ENCODE measurements around the gene CYP17A1. TPM values are rescaled to one million over a fixed set of nuclear protein-coding genes. Genes with fewer than 3 reads are reported as not detected.

Gene CYP17A1
- polyA plus RNA-seq, 1 of the 3 experiments (the other 2 are of a cell fraction): not detected

GRCh38 chr10:102812231-102812876, 24.9 kb downstream of the CYP17A1 start (continued):
- TF ChIP-seq CTCF (IDR thresholded peaks at IDR 0.05): no peak

- 94% methylated on average over 3 of the region's 3 CpGs for whole genome bisulfite sequencing (ENCODE audit: low lambda C conversion rate)
- H3K9me2 ChIP-seq: no peaks in the 10 kb centered on the region
- no peaks in the 10 kb centered on the region for H4K20me1 ChIP-seq (ENCODE audit: insufficient read depth)
- no peak overlapping the region for H3K4me2 ChIP-seq
- no peak overlapping the region for H3K4me3 ChIP-seq (ENCODE audit: low read depth in 2 of 2, low read length in 1 of 2)
- peaks cover 16 to 39% of the 10 kb centered on the region in 2 experiments for H3K36me3 ChIP-seq (replicated peaks in 1 of 2; ENCODE audit: control insufficient read depth in 1 of 2, insufficient read depth in 2 of 2, low read length in 1 of 2)
- TF ChIP-seq IRF3 (IDR thresholded peaks at IDR 0.05; ENCODE audit: low read depth, low read length) (no peak), FOXM1 (IDR thresholded peaks at IDR 0.05; ENCODE audit: low read depth) (no peak), SIN3A (IDR thresholded peaks at IDR 0.05; ENCODE audit: borderline replicate concordance, low read depth, low read length) (no peak), TAF1 (IDR thresholded peaks at IDR 0.05; ENCODE audit: borderline replicate concordance, low read depth, low read length) (no peak), JUND (IDR thresholded peaks at IDR 0.05) (no peak), MAX (IDR thresholded peaks at IDR 0.05; ENCODE audit: low read depth) (no peak), CTCF (IDR thresholded peaks at IDR 0.05) (no peak), RAD21 (IDR thresholded peaks at IDR 0.05; ENCODE audit: low read length) (no peak), FOSL2 (IDR thresholded peaks at IDR 0.05; ENCODE audit: borderline replicate concordance, low read depth) (no peak), RFX5 (IDR thresholded peaks at IDR 0.05; ENCODE audit: low read length) (no peak), EP300 (IDR thresholded peaks at IDR 0.05; ENCODE audit: borderline replicate concordance in 1 of 2, low read depth in 1 of 2, low read length in 1 of 2) (no peak), YY1 (IDR thresholded peaks at IDR 0.05; ENCODE audit: low read depth) (no peak)
- no peak overlapping the region for H3K27ac ChIP-seq (ENCODE audit: low read depth in 2 of 2, low read length in 1 of 2)
- H2AFZ ChIP-seq (ENCODE audit: low read depth): no peak overlapping the region
- CTCF ChIA-PET: interaction anchor here (0.7 kb wide), 1 partner anchor 90 kb away, joined by 3 read pairs; no protein-coding TSS in a partner anchor
- DNase-seq: no peak
- no peak overlapping the region for H3K9ac ChIP-seq
- no peaks in the 10 kb centered on the region for H3K9me3 ChIP-seq
- peaks cover 16% of the 10 kb centered on the region for H3F3A ChIP-seq (replicated peaks; ENCODE audit: insufficient read depth)
- peaks cover 2 to 8% of the 10 kb centered on the region in 2 experiments; a peak in 3 of 4 replicates for H3K4me1 ChIP-seq (ENCODE audit: control insufficient read depth in 1 of 2, insufficient read depth in 2 of 2, low read depth in 1 of 2, low read length in 1 of 2)
- peaks cover 3% of the 10 kb centered on the region; the same call in 1 of the 2 replicates for H3K79me2 ChIP-seq (ENCODE audit: insufficient read depth)
- H3K27me3 ChIP-seq (ENCODE audit: insufficient read depth): no peaks in the 10 kb centered on the region
- POLR2A ChIA-PET: no interaction called here
Observed at GRCh38 chr10:102811346-102811745, 25.9 kb downstream of the CYP17A1 start.

Data from SK-N-SH (cell line).